Measurements from ENCODE around the gene MRPS27. TPM values are rescaled to one million over a fixed set of nuclear protein-coding genes. Genes with fewer than 3 reads are reported as not detected.
A peak's percentile ranks its signal among the peaks of the same experiment; 100 is the strongest.

Gene MRPS27
- total RNA-seq (2014; rRNA removed; shearing (Covaris generic)): 75.0 and 82.0 TPM in 2 replicates

DNA sequence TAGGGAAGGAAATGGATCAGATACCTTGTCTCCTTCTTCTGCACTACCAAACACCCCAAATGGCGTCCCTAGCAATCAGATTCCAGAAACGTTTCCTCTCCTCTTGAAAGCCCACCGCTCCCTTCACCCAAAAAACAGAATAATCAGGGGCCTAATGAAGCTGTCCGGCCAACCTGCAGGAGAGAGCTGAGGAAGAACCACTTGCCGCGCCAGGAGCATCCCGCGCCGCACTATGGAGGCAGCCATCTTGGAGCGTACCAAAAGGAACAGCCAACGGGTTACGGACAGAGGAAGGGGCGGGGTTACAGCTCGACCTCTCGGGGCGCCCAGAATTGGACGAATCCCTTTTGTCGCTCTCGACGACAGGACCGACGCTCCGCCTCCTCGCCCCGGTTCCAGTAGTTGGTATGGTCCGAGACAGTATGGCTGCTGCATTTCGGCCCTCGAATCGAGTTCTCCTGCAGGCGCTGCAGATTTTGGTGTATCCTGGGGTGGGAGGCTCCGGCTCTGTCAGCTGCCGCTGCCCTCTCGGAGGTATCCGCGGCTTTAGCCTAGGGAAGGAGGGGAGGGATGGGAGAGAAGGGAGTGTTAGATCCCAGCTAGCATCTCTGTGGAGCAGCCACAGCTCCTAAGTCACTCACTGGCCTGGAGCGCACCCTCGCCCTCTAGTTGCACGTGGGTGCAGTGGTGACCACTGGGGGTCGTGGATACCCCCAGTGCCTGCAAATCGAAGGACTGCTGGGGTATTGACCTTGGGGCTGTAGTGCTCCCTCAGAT lies at the start of gene MRPS27, which contains the start of gene PTCD2:
MRPS27 (minus strand) TSS at position 265 of the 777 bp plus-strand sequence; CDS start at position 246, 19 bp downstream.
PTCD2 (plus strand) TSS at position 398 of the 777 bp plus-strand sequence; CDS start at position 408, 10 bp downstream.
- DNase-seq (ENCODE audit: low read depth): peak; percentile 97

DNA sequence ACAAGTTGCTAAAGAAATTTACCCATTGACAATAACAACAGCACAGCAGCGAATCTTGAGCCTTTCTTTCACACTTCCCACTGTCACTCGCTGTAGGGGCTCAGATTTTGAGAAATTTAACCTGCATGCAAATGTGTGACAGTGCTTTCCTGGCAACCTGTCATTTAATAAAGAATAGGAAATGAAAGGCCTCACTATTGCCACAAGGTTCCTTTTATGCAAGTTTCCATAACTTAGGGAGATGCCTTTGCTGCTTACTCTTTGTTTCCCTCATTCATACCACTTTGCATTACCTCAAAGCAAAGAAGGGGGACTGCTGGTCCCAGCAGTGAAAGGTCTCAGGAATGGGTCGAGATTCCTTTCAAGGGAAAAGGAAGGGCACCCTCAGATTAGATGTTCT lies 49.7 kb upstream of the MRPS27 start:
- no peak for DNase-seq (ENCODE audit: low read depth)

DNA sequence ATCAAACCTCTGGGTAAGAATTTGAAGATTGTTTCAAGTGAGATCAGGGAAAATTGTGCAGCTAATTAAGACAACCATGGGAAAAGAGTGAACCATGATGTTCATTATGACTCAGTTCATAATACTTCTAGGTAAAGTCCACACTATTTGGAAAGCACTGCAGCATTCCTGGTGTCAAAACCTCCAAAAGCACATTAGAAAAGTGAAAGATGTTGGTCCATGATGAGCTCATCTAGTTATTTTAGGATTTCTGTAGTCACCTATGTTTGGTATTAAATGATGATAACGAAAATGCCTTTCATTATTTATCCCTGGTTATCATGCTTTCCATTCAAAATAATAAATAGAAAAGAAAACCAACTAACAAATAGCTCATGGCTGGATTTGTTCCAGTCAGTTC lies 49.3 kb upstream of the MRPS27 start:
- DNase-seq (ENCODE audit: low read depth): peak; percentile 73

DNA sequence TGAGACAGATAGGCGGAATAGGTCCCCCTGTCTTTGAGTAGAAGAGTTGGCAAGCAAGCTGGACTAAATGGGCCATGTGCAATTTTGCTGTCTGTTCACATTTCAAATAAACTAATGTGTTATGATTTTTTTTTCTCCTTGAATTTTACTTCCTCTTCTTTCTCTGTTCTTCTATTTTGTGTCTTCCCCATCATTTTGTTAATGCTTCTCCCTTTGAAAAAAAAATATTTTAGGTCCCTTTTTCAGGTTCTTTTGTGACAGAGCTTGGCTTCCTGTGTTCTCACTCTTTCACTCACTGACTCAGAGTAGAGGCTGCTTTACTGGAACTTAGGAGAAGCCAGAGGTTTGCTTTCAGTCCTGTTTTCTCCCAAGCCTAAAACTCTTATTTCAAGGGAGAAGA lies 48.2 kb upstream of the MRPS27 start:
- peak; percentile 26 for DNase-seq (ENCODE audit: low read depth)

DNA sequence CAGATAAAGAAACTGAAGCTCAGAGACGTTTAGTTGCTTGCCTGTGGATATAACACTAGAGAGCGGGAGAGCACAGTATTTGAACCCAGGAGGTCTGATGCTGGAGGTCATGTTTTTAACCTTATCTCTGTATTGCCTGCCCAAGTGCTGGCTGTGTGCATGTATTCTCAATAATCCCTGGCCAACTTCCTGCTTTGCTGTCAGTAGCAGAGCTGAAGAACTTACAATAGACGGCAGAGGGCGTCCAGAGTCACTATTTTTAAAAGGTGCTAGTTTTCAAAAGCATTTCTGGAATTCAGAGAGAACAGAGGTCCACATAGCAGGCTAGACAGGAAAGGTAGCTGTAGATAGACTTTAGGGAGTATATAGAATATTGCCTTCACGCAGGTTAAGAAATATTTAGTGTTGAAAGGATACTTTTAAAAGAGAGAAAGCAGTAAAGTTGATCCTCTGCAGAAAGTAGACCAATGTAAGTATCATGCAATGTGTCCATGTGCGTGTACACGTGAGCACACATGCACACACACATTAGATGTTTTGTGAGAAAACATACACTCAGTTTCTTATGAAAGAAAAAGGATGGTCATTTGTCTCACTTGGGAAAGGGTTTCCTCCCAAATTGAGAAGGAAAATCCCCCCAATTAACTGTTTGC lies 46.4 kb upstream of the MRPS27 start:
- DNase-seq (ENCODE audit: low read depth): peak; percentile 83

DNA sequence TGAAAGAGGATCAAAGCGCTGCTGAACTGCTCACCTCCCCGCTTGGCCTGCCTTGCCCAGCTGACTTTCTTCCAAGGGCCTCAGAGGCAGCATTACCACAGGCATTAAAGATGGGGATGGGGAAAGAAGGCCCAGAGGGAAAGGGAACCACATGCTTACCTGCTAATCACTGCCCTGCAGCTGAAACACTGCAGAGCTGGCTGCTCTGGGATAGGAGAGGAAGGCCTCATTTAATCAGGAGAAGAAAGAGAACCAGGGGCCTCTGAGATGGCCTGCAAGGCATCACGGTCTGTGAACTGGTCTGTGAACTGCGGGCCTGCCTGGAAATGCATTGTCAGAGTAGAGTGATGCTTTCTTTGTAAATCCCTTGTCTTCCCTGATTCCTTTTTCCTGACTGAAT lies 44.9 kb upstream of the MRPS27 start:
- no peak for DNase-seq (ENCODE audit: low read depth)

DNA sequence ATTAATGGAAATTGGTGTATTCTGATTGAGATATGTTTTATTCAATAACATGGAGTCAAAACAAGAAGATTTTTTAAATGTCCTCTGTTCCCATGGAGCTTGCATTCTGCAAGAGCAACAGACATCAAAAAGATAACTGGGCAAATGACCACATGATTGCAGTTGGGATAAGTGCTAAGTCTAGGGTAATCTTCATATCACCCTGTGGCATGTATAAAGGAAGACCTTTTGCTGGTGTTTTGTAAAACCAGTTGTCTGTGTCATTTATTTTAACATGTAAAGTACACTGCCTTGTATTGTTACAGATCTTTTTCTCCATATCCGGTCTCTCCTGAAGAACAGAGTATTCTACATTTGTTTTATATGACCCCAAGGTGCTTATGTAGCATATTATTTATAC lies 44.1 kb upstream of the MRPS27 start:
- no peak for DNase-seq (ENCODE audit: low read depth)

DNA sequence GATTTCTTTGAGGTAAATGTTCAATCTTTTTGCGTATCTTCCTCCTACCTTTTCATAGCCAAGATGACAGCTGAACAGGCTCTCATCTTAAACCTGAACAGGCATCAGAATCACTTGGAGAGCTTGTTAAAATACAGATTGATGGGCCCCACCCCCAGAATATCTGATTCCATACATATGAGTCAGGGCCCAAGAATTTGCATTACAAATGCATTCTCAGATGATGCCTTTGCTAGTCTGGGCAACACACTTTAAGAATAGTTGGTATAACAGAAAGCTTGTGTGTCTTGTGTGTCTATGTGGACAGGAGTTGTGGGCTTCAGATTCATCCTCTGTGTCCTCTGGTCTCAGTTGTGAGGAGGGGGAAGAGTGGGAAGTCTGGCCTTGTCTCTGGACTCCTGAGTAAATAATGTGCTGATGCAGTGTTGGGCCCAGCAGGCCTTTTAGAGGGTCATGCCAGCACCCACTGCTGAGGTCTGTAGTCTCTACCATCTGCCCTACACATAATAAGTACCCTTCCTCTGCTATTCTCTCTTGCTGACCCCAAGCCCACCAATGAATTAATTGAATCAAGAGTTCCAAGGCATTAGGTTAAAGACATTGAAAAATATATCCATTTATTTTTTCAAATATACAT lies 43.2 kb upstream of the MRPS27 start:
- peak; percentile 86 for DNase-seq (ENCODE audit: low read depth)

DNA sequence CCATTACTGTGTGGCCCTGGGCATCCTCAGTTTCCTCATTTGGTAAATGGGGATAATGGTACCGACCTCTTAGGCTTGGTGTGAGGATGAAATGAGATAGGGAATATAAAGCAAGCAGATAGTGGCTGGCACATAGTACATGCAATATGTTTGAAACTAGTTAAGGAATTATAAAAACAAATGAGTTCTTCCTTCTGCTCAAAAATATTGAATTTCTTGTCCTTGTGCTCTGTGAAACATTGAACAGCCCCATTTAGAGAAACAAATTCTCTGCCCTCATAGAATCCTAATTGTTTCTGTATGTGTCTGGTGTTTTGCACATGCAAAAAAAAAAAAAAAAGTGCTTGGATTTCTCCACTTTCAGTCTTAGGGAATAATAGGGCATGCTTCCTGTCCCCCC lies 39.8 kb upstream of the MRPS27 start:
- no peak for DNase-seq (ENCODE audit: low read depth)

DNA sequence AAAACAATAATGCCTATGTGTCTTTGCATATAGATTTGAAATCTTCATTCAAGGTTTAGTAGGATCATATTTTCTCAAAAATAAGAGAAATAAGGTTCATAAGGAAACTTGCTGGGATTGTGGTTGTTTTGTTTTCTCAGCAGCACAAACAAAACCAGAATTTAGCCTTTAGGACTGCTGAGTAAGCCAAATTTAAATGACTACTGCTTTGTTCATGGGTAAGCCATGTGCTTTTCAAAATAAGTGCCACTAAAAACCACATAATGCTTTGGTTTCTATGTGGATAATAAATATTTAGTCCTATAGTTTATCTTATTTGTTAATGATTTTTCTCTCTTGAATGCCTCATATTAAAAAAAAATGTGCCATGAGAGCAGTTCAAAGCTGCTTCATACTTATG lies 38.9 kb upstream of the MRPS27 start:
- DNase-seq (ENCODE audit: low read depth): no peak

DNA sequence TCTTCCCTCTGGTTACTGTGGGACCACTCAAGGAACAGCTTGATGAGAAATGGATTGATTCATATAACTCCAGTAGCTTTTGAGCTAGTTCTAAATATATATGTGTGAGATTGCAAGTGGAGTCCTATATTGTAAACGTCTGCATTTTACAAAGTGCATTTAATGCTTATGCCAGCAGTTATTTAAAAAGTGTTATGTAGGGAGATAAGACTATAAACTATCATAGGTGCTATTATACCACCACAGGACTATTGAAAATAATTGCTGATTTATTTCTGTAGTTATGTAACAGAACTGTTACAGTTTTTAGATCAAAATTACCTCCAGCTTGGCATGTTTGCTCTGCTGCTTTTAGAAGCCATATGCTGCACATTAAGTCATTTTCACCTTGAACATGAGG lies 36.3 kb upstream of the MRPS27 start:
- DNase-seq (ENCODE audit: low read depth): no peak

DNA sequence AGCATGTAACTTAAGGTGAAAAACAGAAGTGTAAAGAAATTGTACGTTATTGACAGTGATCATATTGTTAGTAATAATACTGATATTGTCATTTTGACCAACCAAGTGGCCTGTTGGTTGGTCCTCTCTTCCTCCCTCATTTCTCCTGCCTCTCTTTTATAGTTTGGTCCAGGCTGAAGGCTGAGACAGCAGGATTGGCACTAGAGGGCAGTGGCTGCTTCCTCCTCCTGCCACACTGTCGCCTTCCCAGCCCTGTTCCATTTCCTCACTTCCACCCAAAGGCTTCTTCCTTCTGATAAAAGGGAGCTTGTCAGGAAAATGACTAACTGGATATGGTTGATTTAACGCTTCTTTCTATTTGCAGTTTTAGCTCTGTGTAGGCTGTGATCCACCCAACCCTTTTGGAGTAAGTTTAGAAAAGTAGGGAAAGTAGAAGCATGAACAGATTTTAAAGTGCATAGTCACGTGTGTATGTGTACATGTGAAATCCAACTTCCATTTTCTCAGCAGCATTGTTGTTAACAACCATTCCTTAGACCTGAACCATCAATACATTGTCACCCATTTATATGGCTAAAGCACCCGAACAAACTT lies 35.8 kb upstream of the MRPS27 start:
- DNase-seq (ENCODE audit: low read depth): peak; percentile 66

DNA sequence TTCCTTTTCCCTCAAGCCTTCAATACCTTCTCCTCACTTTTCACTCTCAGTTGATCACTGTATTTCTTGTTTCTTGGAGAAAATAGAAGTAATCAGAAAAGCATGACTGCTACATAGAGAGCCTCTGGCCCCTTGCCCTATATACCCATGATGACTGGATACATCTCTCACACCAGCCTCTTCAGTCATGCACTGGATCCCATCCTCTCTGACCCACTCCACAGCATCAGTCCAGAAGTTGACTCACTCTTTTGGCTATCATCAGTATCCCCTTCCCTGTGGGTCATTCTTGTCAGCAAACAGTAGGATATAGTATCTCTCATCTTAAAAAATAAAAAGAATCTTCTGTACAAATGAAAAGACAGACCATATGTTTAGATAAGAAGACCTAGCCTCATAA lies 33.0 kb upstream of the MRPS27 start:
- peak; percentile 21 for DNase-seq (ENCODE audit: low read depth)

DNA sequence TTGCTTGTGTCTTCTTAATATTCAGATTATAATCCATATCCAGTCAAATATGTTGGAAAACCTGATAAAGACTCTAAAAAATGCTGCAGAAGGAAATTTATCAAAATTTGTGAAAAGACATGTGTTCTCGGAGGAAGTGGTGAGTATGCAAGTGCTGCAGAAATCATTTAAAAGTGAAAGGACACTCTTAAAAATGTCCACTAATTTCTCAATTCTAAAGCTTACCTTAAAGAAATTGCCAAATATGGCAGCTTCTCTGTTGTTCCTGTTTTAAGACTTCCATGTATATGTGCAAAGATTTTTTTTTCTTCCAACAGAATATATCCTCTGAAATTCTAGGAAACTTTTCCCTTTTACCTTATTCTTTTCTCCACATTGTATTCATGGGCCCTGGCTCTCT lies 32.6 kb upstream of the MRPS27 start:
- DNase-seq (ENCODE audit: low read depth): no peak

DNA sequence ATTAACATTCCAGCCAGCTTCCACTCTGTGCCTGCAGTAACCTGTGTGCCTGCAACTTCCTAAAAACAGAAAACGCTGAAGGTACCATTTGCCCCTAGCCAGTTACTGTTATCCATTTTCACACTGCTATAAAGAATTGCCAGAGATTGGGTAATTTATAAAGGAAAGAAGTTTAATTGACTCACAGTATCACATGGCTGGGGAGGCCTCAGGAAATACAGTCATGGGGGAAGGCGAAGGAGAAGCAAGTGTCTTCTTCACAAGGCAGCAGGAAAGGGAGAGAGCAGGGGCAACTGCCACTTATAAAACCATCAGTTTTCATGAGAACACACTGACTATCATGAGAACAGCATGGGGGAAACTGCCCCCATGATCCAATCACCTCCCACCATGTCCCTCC lies 31.3 kb upstream of the MRPS27 start:
- no peak for DNase-seq (ENCODE audit: low read depth)

DNA sequence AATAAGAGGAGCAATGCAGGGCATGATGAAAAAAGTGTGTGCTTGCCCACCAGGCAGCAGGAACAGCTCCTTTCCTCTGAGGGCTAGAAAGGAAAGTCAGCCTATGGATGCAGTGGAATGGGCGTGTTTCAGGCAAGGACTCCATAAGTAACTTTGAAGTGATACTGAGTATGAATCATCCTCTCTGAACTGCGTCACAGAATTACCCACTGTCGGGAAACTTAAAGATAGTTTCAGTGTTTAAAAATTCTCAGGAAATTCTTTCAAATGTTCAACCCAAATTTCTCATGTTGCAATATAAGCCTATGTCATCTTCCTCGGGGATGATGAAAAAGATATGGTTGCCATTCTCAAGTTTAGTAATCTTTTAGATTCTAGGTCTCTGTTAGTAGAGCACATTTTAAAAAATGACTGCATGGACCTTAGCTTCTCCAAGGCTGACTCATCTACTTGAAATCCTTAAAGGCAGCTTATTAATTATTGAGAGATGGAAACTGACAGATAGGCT lies 27.8 kb upstream of the MRPS27 start:
- peak; percentile 37 for DNase-seq (ENCODE audit: low read depth)

DNA sequence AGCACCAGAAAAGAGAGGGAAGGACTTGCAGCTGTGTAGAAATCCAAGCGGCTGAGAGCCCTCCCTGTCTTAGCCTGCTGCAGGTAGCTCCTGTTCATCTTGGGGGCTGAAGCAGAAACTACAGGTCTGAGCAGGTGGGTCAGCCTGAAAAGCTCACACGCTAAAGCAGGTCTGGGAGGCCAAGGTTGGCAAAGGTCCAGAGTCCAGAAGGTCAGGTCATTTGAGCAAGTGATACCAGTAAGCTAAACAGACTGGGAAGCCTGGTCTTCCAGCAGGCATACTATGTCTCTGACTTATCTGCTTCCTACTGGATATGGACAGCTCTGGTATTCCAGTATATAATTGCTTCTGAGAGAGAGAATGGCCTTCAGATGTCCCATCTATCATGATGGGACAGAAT lies 26.4 kb upstream of the MRPS27 start:
- no peak for DNase-seq (ENCODE audit: low read depth)

DNA sequence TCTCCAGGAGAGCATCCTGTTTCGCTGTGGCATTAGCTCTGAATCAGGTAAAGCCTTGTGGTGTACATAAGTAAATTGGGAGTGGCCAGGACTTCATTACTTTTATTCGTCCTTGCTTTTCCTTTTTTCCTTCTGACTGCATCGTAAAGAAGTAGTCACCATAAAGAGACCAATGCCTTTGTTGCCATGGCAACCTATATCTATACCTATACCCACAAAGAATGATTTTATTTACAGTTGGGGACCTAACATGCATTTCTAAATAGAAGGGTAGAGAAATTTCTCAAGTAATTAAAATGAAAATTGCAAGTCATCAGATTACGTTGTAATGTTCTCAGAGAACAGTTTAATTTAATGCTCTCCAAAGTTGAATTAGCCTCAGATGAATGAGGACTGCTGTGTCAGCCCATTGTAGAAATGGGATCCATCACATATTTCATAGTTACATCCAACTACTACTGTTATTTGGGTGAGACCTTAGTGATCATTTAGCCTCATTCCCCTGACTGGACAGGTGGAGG lies 18.7 kb upstream of the MRPS27 start:
- DNase-seq (ENCODE audit: low read depth): no peak

DNA sequence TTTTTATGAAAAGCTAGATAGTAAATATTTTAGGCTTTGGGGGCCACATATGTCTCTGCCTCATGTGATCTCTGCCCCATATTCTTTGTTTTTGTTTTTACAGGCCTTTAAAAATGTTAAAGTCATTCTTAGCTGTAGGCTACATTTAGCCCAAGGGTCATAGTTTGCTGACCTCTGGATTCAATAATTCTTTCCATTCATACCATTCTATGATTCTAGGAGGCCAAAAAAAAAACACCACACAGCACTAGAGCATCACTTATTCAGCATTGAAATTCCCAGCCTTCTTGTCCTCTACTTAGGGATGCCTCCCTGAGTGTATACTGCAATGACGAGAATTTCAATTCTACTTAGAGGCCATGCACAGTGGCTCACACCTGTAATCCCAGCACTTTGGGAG lies 17.1 kb upstream of the MRPS27 start:
- DNase-seq (ENCODE audit: low read depth): no peak

DNA sequence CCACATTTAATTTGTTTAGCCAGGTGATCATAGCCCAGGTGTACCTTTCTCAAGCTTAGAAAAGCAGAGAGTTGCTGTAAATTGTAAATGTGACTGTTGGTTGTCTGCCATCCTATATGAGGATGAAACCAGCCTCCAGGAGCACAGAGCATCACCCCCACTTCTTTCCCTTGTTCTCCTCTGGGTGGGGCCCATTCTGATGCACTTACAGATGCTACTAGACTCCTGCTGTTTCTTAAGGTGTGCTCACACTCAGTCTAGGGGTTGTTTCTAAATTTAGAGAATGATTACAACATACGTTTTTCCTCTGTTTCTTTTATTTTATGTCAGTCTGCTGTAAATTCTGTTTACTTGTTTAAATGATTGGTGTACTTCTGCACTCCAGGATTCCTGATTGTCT lies 10.7 kb upstream of the MRPS27 start:
- no peak for DNase-seq (ENCODE audit: low read depth)

DNA sequence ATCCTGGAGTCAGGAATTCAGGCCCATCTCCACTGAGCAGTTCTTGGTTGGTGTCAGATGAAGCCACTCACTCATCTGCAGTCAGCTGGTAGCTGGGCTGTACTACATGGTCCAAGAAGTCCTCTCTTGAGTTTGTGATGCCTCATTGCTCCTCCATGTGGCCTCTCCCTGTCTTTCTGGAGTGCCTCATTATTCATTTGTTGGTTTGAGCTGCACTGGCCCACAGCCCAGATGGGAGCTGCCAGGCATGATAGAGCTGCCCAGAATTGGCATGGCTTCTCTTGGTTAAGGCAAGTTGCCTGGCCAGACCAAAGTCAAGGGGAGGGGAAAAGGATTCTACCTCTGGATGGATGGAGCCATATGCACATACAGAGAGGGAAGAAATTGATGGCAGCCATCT lies 8.1 kb upstream of the MRPS27 start:
- peak; percentile 93 for DNase-seq (ENCODE audit: low read depth)

DNA sequence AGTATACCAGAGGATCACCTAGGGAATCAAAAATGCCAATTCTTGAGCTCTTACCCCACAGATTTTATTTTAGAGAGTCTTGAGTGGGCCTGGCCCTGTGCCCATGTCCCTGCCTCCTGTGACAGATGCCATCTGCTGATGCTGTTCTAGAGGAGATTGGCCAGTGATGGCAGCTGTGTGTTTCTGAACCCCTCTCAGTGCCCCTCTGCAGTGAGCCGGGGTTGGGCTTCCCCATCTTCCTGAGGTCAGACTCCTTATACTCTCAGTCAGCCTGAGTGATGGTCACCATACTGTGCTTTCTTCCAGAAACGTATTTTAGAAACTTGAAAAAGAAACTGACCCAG lies 6.2 kb upstream of the MRPS27 start:
- no peak for DNase-seq (ENCODE audit: low read depth)

Measured in M059J (cell line).